Measurements from ENCODE around the gene RARB. TPM values are rescaled to one million over a fixed set of nuclear protein-coding genes. Genes with fewer than 3 reads are reported as not detected.

RARB gene
- total RNA-seq, 3 donors from 2014 or later: 0.80 to 20.1 (median 8.2) TPM

DNA sequence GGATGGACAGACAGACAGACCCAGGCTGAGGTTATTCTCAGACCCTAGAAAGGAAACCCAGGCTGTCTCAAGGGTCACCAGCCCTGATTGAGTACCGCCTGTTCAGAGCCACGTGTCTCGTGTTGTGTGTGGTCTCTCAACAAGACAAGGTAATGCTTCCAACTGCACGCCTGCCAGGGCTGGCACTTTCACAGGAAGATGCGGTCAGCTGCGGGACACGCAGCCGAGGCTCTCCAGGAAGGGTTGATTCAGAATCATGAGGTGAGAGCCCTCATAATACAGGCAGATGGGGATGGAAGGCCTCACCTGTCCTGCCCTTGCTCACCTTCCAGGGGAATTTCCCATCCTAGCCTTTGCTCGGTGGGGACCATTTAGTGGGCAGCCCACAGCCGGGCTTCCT, 155.3 kb downstream of the RARB start:
- H3K4me1 ChIP-seq: no peaks in the 10 kb centered on the region
- H3K9me3 ChIP-seq: no peaks in the 10 kb centered on the region
- no peak overlapping the region for H3K4me3 ChIP-seq
- H3K27me3 ChIP-seq: no peaks in the 10 kb centered on the region
- no peaks in the 10 kb centered on the region for H3K36me3 ChIP-seq
- no peak for TF ChIP-seq POLR2AphosphoS5 (IDR thresholded peaks at IDR 0.05)
- no peak for TF ChIP-seq POLR2A (IDR thresholded peaks at IDR 0.05)
- TF ChIP-seq, protein P1, sequence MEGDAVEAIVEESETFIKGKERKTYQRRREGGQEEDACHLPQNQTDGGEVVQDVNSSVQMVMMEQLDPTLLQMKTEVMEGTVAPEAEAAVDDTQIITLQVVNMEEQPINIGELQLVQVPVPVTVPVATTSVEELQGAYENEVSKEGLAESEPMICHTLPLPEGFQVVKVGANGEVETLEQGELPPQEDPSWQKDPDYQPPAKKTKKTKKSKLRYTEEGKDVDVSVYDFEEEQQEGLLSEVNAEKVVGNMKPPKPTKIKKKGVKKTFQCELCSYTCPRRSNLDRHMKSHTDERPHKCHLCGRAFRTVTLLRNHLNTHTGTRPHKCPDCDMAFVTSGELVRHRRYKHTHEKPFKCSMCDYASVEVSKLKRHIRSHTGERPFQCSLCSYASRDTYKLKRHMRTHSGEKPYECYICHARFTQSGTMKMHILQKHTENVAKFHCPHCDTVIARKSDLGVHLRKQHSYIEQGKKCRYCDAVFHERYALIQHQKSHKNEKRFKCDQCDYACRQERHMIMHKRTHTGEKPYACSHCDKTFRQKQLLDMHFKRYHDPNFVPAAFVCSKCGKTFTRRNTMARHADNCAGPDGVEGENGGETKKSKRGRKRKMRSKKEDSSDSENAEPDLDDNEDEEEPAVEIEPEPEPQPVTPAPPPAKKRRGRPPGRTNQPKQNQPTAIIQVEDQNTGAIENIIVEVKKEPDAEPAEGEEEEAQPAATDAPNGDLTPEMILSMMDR (IDR thresholded peaks at IDR 0.05): no peak
- intact Hi-C loops (cut with DNase I; ENCODE audit: low total_unique reads): no loop called here
- no peak for DNase-seq (ENCODE audit: low spot score in 2 of 2)
- H3K27ac ChIP-seq: no peak overlapping the region

DNA sequence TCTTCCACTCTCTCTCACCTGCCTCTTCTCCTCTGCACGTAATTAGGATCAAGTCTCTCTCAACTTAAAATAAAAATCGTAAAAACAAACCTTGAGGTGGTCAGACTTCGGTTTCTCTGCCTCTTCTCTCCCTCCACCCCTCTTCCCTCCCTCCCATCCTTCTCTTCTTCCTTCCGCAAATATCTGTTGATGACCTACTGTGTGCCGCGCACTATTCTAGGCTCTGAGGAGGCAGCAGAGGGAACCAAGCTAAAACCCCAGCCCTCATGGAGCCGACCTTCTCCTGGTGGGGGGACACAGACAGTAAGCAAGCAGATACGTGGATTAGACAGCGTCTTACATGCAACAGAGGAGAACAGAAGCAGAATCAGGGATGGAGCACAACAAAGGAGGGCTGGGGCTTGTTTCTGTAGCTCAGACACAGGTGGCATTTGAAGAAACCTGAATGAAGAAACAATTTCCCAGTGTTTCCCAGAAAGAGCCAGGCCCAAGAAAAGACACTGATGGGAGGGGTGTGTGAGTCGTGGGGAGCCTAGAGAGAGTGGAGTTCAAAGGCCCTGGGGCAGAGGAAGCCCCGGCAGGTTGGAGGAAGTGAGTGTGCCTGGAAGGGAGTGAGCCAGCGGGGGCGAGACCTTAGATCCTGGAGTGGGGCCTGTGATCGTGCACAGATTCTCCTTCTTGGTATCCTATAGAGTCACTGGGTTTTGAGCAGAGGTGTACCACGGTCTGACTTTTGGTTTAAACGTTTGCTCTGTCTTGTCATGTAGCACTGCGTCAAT, 156.1 kb downstream of the RARB start:
- no peaks in the 10 kb centered on the region for H3K27me3 ChIP-seq
- H3K4me1 ChIP-seq: no peaks in the 10 kb centered on the region
- intact Hi-C loops (cut with DNase I; ENCODE audit: low total_unique reads): no loop called here
- no peak overlapping the region for H3K27ac ChIP-seq
- H3K36me3 ChIP-seq: no peaks in the 10 kb centered on the region
- no peaks in the 10 kb centered on the region for H3K9me3 ChIP-seq
- no peak overlapping the region for H3K4me3 ChIP-seq
- TF ChIP-seq POLR2A (IDR thresholded peaks at IDR 0.05): no peak
- TF ChIP-seq, protein P1 (IDR thresholded peaks at IDR 0.05): no peak
- TF ChIP-seq POLR2AphosphoS5 (IDR thresholded peaks at IDR 0.05): no peak
- no peak for DNase-seq (ENCODE audit: low spot score in 2 of 2)

DNA sequence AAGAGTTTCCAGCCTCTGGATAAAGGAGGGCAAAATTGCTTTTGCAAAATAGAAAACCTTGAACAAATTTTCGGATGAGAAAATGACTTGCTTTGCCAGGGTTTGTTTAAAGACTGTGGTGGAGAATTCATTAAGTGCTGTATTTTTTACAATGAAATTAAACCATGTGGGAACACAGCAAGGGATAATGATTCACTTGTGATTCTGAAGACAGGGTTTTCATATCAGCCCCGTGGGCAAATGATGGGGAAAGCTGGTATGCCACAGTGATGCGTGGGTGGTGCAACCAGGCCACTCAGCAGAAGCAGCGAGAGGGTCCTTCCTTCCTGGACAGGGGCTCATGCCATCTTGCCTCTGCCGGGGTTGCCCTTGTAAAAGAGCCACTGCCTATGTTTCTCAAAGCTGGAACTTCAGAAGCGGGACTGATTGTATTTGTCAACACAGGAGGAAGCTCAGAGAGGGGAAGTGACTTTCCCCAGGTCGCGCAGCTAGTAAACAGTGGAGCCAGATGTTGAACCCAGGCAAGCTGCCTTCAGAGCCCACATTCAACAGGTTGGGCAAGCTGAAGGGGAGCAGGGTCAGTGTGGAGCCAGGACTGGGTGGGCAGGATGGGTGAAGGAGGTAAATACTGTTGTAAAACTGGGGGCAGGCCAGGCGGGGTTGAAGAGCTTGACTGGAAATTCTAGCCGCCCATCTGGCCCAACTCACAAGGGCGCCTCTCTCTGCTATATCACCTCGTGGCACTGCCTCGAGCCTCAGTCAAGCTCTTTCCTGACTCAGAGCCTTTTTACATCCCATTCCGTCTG, 157.5 kb downstream of the RARB start:
- no peak overlapping the region for H3K27ac ChIP-seq
- H3K4me3 ChIP-seq: no peak overlapping the region
- no peaks in the 10 kb centered on the region for H3K4me1 ChIP-seq
- no peaks in the 10 kb centered on the region for H3K36me3 ChIP-seq
- H3K9me3 ChIP-seq: no peaks in the 10 kb centered on the region
- intact Hi-C loops (cut with DNase I; ENCODE audit: low total_unique reads): no loop called here
- H3K27me3 ChIP-seq: no peaks in the 10 kb centered on the region
- TF ChIP-seq, protein P1 (IDR thresholded peaks at IDR 0.05): no peak
- no peak for DNase-seq (ENCODE audit: low spot score in 2 of 2)

DNA sequence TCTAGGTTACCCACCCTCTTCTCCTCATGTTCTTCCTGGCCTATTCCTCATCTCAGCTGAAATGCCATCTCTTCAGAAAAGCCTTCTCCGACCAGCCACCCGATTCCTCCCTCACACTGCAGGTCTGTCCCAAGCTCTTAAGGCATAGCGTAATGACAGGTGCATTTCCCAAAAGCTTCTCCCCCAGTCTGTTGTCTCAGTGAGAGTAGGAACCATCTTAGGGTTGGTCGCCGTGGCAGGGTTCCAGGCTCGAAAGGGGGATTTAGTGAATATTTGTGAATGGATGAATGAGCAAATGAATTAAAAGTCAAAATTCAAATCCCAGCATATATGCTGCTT, 158.1 kb downstream of the RARB start:
- no peak overlapping the region for H3K4me3 ChIP-seq
- intact Hi-C loops (cut with DNase I; ENCODE audit: low total_unique reads): no loop called here
- TF ChIP-seq POLR2AphosphoS5 (IDR thresholded peaks at IDR 0.05) (no peak), POLR2A (IDR thresholded peaks at IDR 0.05) (no peak)
- TF ChIP-seq, protein P1 (IDR thresholded peaks at IDR 0.05): no peak

DNA sequence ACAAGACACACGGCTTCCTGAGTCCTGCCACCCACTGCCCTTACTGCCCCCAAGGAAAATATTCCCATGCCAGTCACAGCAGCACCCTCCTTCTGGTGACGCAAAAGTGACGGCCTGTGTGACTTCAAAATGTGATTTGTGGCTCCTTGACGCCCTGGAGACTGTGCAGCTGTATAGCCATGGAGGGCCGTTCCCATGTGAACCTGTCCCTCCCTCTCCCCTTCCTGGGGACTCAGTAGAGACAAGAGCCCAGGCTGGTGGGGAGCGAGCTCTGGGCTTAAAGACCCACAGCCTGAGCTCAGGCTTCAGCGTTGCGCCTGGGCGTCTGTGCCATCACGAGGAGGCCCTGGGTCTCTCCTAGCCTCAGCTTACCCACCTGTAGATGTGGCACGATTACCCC, 158.5 kb downstream of the RARB start:
- H3K27ac ChIP-seq: no peak overlapping the region
- DNase-seq (ENCODE audit: low spot score in 2 of 2): no peak
- intact Hi-C loops (cut with DNase I; ENCODE audit: low total_unique reads): no loop called here
- H3K9me3 ChIP-seq: no peaks in the 10 kb centered on the region
- no peaks in the 10 kb centered on the region for H3K4me1 ChIP-seq
- no peak overlapping the region for H3K4me3 ChIP-seq
- no peaks in the 10 kb centered on the region for H3K27me3 ChIP-seq
- H3K36me3 ChIP-seq: no peaks in the 10 kb centered on the region
- TF ChIP-seq POLR2AphosphoS5 (IDR thresholded peaks at IDR 0.05): no peak
- TF ChIP-seq POLR2A (IDR thresholded peaks at IDR 0.05): no peak
- TF ChIP-seq, protein P1 (IDR thresholded peaks at IDR 0.05): no peak

More for the DNA sequence above, 158.1 kb downstream of the RARB start:
- no peaks in the 10 kb centered on the region for H3K4me1 ChIP-seq
- no peaks in the 10 kb centered on the region for H3K36me3 ChIP-seq
- H3K27me3 ChIP-seq: no peaks in the 10 kb centered on the region
- H3K9me3 ChIP-seq: no peaks in the 10 kb centered on the region
- no peak for DNase-seq (ENCODE audit: low spot score in 2 of 2)
- H3K27ac ChIP-seq: no peak overlapping the region

Measured in breast epithelium (tissue), 4 donors.